Stimulated activated CD4-positive, alpha-beta T cell treated with anti-CD3 and anti-CD28 coated beads, Interleukin-1b, Interleukin-23, amount 100 ng/mL, for 4 hours (primary cell): ENCODE measurements around the gene NRDE2.
"Not testable (repeated sequence)": the region's sequence is repeated elsewhere in the genome, so short reads cannot be mapped to it uniquely, and the experiment has no call there.

ENCODE experiments used
- DNase-seq, 2 donors: peaks; one replicate each; pipeline ENCODE4 v3.0.0-alpha.2; 2020; ENCODE audit warnings: low read depth in 2 of 2

The NRDE2 gene

GRCh38 chr14:90341784-90342183 is 10.0 kb upstream of the NRDE2 start:
- no peak for DNase-seq

DNA sequence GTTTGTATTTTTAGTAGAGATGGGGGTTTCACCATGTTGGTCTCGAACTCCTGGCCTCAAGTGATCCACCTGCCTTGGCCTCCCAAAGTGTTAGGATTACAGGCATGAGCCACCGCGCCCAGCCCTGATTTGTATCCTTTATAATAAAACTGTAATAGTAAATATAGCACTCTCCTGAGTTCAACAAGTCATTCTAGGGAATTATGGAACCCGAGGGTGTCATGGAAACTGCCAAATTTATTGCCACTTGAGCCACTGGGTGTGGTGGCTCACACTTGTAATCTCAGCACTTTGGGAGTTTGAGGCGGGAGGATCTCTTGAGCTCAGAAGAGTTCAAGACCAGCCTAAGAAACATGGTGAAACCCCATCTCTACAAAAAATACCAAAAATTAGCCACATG is 9.5 kb upstream of the NRDE2 start:
- DNase-seq, result not testable (repeated sequence)

DNA sequence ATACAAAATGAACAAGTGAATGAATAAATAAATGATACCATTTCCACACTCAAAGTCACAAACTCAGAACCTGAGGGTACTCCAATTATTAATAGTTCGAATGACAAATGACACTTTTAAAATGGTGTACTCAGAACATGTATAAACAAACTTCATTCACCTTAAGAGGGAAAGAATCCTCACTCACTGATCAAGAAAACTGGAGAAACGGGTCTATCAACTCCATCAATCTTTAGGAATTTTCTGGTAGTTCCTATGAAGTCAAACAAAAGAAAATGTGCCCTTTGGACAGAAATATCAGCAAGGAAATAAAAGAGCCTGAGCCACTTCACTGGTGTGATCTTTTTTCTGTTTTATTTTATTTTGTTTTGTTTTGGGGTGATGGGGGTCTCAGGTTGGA is 5.2 kb upstream of the NRDE2 start:
- no peak for DNase-seq

DNA sequence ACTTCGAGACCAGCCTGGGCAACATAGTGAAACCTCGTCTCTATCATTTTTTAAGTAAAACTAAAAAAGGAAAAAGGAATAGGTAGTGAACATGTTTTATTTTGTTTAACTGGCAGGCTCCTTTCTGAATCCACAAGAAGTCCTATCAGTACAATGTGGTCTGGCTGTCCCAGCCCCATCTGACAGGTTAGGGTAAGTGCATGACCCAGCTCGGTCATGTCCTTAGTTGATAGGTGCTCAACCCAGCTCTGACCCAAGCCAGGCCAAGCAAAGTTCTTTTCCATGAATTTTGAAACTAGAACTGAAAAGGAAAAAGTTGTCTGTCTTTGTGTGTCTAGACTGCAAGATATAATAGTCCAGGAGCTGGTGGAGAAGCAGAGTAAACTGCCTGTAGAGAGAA is 4.7 kb upstream of the NRDE2 start:
- no peak for DNase-seq

GRCh38 chr14:90332271-90332584 is 487 bp upstream of the NRDE2 start:
- DNase-seq, result no peak

DNA sequence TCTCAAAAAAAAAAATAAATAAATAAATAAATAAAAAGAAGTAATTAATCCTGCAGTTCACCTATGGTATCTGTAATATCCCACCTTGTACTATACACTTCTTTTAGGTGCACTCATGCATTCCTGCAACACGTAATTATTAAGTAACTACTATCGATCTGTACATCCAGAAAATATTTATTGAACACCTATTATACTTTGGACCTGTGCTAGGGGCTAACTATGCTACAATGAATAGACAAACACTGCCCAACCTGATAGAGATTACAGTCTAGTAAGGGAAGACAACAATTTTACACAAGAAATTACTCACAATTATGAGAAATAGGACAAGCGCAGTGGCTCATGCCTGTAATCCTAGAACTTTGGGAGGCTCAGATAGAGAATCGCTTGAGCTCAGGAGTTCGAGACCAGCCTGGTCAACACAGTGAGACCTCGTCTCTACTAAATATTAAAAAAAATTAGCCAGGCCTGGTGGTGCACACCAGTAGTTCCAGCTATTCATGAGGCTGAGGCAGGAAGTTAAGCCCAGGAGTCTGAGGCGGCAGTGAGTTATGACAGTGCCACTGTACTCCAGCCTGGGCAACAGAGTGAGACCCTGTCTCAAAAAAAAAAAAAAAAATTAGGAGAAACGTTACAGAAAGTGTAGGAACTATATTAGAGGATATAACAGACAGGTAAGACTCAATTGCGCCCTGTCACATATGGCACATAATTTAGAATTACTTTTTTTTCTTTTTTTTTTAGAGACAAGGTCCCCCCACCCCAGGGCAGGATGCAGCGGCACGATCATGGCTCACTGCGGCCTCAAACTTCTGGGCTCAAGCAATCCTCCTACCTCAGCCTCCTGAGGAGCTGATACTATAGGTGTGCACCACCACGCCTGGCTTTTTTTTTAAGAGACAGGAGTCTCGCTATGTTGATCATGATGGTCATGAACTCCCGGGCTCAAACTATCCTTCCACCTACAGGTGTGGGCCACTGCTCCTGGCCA is 1.2 kb downstream of the NRDE2 start:
- no peak for DNase-seq

DNA sequence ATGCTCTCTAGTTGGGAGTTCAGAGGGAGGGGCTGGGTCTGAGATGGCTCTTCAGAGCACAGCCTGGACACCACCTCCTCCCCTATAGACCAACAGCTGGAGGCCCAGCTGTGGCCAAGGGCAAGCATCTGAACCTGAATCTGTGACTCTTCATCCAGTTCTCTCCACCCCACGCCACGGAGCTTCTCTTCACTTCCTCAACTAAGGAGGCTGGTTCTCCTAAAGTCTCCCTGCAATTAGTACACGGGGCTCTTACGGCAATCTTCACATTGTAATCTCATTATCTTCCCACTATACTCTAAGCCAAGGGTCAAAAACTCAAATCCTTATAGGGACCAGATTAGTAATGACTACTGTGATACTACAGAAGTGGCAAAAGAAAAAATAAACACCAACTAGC is 9.8 kb downstream of the NRDE2 start:
- no peak for DNase-seq

DNA sequence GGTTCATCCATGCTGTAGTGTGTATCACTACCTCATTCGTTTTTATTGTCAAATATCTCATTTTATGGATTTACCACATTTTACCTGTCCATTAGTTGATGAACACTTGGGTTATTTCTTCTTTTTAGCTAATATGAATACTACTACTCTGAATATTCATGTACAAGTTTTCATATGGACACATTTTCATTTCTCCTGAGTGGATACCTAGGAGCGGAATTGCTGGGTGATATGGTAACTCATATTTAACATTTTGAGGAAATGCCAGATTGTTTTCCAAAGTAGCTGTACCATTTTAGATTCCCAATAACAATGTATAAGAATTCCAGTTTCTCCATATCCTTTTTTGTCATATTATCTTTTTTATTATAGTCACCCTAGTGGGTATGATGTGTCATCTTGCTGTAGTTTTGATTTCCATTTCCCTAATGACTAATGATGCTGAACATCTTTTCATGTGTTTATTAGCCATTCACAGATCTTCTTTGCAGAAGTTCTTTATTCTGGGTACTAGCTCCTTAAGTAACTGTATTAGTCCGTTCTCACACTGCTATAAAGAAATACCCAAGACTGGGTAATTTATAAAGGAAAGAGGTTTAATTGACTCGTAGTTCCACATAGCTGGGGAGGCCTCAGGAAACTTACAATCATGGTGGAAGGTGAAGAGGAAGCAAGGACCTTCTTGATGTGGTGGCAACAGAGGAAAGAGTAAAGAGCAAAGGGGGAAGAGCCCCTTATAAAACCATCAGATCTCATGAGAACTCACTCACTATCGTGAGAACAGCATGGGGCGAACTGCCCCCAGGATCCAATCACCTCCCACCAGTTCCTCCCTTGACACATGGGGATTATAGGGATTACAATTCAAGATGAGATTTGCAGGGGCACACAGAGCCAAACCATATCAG is 11.9 kb downstream of the NRDE2 start:
- no peak for DNase-seq

DNA sequence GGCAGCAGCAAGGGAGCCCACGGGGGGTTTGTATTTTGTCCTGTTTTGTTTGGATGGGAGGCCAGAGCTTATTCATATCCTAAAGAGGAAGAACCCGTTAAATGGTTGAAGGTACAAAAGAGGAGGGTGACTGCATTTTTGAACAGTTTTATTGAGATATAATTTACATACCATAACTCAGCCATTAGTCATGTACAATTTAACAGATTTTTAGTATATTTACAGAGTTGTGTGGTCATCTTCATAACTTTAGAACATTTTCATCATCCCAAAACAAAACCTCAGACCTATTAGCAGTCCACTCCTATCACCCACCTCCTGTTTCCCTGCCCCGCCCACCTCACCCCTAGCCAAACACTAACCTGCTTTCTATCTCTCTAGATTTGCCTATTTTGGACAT is 12.6 kb downstream of the NRDE2 start:
- DNase-seq, result no peak

DNA sequence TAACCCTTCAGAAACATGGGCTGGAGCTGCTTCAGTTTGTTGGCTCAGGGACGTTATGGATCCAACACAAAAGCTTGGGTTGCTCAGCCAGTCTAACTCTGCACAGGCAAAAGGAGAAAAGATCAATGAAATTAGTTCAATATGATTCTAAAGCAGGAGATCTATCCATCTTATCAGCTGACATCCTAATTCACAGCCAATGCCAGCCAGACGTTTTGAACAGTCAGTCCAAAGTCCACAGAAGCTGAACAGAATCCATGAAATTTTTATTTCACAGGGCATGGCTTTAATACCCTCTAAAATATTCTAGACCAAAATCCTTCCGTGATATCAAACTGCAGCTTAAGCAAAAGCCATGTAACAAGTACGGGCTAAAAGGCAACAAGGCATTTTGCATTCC is 13.7 kb downstream of the NRDE2 start:
- DNase-seq, result no peak

DNA sequence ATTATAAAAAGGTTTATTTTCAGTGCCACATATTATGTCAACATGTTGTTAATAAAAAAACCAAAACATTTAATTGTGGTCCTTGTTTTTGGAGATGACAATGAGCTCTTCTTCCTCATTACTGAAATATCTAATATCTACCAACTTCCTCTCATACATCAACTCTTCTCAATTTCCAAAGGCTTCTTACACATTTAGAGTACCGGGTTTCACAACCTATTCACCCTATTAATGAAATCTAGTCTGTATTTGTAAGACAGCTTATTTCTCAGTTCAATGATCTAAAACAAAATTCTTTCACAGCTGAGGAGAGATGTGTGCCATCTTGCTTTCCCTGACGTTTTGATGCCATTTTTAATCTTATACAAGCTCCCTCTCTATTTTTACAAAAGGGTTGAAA is 14.5 kb downstream of the NRDE2 start:
- DNase-seq, result no peak

DNA sequence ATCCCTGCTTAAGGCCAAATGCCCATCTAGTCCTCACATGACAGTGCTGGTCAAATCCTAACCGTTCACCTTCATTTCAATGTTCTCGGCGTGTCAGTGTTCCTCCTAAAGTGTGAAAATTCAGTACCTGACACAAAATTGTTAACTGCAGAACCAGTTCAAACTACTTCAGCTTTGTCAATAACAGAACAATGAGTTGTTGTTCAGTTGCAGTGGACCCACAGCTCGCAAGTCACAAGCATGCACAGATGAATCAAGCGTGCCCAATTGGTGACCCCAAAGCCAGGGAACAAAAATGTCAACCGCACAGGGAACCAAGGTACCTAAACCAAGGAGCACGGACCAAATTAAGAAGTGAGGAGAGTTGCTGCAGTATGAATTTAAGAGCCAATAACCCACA is 23.2 kb downstream of the NRDE2 start:
- DNase-seq, result no peak

DNA sequence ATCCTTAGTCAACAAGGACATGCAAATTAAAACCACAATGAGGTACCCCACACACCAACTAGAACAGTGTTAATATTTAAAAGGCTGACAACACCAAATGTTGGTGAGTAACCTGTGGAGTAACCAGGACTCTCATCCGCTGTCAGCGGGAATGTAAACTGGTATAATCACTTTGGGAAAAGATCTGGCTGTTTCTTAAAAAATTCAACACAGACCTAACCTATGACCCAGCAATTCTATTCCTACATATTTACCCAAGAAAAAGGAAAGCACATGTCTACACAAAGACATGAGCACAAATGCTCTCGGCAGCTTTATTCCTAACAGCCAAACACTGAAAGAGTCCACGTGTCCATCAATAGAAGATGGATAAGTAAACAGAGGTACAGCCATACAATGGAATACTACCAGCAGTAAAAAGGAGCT is 26.6 kb downstream of the NRDE2 start:
- DNase-seq, result no peak

- DNase-seq, result no peak
These were observed 27.2 kb downstream of the NRDE2 start for GRCh38 chr14:90304502-90304901.

DNA sequence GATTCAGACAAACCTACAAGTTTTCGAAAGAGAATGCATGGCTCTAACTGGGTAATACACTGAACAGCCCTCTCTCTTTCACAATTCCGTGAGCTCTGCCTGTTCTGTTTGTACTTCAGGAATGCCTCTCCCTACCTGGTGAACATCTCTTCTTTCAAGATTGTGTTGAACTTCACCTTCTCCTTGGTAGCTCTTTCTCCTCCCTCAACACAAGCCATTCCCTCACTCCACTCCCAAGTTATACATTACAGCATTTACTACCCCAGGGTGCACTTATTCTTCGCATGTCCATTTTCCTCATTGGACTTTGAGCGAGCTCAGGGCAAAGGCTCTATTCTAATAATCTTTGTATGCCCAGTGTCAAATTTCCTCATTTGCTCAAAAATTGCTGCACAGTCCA is 28.3 kb downstream of the NRDE2 start:
- DNase-seq, result no peak

DNA sequence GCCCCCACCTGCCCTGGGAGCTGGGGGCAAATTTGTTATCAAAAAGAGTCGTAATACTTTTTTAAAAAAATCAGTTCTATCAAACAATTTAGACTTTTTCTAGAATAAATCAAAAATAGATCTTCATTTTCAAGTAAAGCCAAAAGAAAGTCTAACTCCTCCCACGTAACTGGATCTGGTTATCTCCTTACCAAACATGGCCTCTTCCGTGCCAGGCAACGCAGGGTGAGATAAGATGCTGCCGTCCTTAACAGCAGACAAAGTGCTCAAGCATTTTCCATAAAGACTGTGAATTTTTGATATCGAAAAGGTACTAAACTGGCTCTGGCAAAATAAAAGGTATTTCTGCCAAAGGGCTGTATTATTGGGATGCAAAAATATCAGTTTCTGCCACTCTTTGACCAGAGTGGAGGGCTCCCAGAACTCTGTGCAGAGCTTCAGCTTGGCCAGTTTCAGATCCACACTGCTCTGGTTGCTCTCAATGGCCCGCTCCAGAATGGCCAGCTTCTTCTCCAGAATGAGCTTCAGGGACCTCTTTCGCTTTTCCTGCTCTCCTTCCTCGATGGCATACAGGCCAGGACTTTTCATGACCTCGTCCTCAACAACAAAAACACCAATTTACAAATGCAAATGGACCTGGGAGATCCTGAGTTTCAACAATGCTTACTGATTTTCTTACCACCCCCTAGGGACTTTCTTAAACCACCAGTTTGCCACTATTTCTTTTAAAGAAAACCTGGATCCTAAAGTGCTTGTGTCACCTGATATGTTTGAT is 29.0 kb downstream of the NRDE2 start:
- DNase-seq, result no peak

DNA sequence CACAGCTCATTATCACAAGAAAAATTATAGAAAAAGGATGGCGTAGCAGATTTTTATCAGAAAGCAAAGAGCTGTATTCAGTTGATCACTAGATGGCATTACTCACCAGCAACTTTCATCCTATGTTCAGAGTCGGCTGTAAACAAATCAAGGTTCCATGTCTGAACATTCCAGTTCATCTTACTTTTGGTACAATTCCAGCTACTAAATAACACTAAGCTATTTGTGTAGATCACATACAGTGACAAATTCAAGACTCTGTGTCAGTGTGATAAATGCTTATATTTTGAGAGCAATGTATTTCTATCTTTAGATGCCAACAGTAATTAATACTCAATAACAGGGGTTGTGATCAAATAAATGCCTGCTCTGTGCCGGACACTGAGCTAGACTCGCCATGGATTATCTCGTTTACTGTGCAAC is 30.1 kb downstream of the NRDE2 start:
- DNase-seq, result no peak

- DNase-seq, result no peak
These were observed 30.6 kb downstream of the NRDE2 start for GRCh38 chr14:90301122-90301521.

DNA sequence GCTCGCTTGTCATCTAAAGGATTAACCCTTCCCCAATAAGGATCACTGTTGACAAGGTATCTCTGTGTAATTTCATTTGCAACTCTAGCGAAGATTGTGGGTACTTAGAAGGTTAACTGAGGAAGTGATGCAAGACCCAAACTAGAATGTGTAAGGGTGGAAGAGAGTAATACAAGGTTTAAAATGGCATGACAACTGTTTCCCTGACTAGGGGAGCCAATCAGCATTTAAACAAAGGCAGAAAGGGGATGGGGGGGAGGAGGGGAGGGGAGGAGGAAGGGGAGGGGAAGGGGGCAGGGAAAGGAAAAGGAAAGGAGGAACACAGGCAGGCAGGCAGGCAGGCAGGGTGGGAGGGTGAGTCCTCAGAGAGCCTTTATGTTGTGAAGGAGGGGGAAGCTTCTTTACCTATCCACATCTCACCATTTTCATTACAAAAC is 31.1 kb downstream of the NRDE2 start:
- DNase-seq, result no peak

- DNase-seq, result no peak
These were observed 32.3 kb downstream of the NRDE2 start for GRCh38 chr14:90299408-90299807.

DNA sequence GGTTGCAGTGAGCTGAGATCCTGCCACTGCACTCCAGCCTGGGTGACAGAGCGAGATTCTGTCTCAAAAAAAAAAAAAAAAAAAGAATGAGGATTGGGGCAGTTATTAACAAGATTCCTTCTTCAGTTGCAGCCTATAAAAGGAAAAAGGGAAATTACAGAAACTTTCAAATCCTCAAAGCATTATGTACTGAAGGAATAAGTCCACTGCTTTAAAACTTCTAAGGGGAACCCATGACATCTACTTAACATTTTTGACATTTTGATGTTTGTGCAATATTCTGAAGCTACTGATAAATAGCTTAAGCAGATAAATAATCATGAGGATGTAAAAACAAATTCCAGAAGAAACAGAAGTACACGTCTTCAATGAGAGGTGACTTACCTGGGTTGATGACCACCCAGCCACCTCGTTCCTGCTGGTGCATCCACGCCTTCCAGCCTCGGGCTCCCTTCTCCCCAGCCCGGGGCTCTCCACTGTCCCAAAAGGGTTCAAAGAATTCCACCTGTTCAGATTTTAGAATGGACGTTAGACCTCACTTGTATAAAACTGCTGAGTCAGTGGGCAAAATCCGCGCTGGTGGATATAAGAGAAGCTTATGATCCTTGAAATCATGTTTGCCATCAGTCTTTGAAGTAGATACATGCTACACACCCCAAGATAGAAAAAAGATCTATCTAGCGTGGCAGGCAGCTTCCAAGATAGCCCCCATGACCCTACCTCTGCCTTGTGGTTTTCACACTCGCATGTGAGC is 33.7 kb downstream of the NRDE2 start:
- DNase-seq, result no peak
